Measurements from ENCODE around the gene CAMTA1.

Gene CAMTA1

GRCh38 chr1:7540816-7541215, 755.6 kb downstream of the CAMTA1 start:
- no peak for TF ChIP-seq CTCF (conservative IDR thresholded peaks at IDR 0.05; ENCODE audit: low read depth, low read length)
- DNase-seq (ENCODE audit: low read depth): no peak
- no peak overlapping the region for H3K4me3 ChIP-seq (ENCODE audit: low read length)

DNA sequence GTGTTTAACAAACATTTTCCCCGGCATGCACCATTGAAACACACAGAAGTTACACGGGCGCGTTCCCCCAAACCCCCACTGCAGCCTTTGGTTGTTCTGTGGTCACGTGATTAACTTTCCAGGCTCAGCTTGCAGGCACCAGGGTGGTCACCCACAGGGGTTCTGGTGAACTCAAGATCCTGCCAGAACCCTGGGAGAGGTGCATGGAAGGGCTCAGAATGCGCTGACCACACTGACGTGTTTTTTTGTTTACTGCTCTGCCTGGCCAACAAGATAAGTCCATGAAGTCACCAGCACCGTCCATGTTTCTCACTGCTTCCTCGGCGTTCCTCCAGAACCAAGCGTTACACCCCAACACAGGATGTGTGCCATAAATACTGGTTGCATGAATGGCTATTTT, 756.4 kb downstream of the CAMTA1 start:
- no peak overlapping the region for H3K4me3 ChIP-seq (ENCODE audit: low read length)
- TF ChIP-seq CTCF (conservative IDR thresholded peaks at IDR 0.05; ENCODE audit: low read depth, low read length): no peak
- no peak for DNase-seq (ENCODE audit: low read depth)

DNA sequence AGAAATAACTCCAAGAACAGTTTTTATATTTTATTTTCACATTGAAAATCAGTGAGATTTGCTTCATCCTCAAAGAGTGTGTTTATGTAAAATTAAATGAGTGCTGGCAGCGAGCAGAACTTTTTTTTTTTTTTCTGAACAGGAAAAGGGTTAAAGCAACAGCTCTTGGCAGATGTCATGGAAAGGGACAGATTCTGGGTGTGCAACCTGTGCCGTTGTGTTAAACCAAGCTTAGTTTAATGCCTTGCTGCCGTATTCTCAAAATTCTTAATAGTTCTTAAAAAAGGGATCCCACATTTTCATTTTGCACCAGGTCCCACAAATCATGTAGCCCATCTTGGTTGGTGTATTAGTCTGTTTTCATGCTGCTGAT, 758.5 kb downstream of the CAMTA1 start:
- H3K4me3 ChIP-seq (ENCODE audit: low read length): no peak overlapping the region
- TF ChIP-seq CTCF (conservative IDR thresholded peaks at IDR 0.05; ENCODE audit: low read depth, low read length): no peak

DNA sequence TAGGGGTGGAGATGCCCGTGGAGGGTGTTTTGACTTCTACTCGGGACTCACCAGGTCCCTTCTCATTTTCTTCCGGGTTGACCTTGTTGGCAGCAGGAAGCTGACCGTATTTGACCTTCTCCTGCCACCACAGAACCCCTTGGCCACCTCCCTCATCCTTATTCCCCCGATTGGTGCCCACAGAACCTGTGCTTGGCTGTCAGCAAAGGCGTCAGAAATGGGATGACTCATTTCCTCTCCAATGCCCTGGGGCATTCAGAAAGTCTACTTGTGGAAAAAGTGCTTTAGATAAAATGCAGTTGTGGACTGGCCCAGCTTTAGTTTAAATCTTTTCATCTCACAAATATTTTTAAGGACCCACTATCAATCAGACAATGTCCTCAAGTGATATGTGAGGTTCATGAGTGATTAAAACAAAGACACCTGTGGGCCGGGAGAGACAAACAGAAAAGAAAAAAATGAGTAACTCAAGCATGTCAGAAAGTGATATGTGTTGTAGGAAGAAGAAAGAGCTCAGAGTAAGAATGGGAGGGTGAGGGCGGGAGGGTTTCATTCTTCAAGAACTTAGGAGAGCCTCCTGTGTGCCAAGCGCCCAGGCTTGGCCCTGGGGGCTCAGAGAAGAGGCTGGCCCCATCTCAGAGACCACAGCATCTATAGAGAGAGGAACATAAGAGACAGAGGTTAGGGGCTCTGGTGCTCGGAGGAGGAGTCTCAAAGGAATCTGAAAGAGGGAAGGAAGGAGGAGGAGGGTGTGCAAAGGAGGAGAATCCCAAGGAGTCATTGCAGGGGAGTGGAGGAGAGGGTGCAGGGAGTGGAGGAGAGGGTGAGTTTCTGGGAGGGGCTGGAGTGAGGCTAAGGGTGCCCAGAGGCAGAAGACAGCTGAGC, 764.3 kb downstream of the CAMTA1 start:
- peak; percentile 87 for DNase-seq (ENCODE audit: low read depth)
- H3K4me3 ChIP-seq (ENCODE audit: low read length): no peak overlapping the region

More for the DNA sequence above, 758.5 kb downstream of the CAMTA1 start:
- no peak for DNase-seq (ENCODE audit: low read depth)

DNA sequence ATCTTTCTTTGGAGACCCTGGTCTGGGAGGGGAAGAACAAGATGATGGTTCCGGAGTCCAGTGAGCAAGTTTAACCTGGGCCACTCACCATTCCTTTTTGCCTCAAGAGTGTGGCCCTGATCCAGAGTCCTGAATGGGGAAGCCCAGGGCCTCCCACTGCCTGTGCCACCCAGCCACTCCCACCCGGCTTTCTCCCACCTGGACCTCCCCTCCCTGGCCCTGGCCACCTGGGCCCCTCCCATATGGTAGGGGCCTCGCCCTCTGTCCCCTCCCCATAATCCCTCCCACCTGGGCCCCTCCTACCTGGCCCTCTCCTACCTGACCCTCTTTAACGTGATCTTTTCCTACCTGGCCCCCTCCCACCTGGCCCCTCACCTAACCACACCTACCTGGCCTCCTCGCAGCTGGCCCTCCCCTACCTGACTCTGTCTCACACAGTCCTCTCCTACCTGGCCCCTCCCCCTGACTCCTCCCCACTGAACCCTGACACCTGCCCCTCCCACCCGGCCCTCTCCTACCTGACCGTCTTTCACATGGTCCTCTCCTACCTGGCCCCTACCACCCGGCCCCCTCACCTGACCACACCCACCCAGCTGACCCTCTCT, 765.1 kb downstream of the CAMTA1 start:
- H3K4me3 ChIP-seq (ENCODE audit: low read length): no peak overlapping the region
- TF ChIP-seq CTCF (conservative IDR thresholded peaks at IDR 0.05; ENCODE audit: low read depth, low read length): no peak
- no peak for DNase-seq (ENCODE audit: low read depth)

More for the DNA sequence above, 764.3 kb downstream of the CAMTA1 start:
- no peak for TF ChIP-seq CTCF (conservative IDR thresholded peaks at IDR 0.05; ENCODE audit: low read depth, low read length)

- H3K4me3 ChIP-seq (ENCODE audit: low read length): no peak overlapping the region
- DNase-seq (ENCODE audit: low read depth): no peak
- no peak for TF ChIP-seq CTCF (conservative IDR thresholded peaks at IDR 0.05; ENCODE audit: low read depth, low read length)
Observed at GRCh38 chr1:7550981-7551380, 765.7 kb downstream of the CAMTA1 start.

- no peak for DNase-seq (ENCODE audit: low read depth)
- no peak for TF ChIP-seq CTCF (conservative IDR thresholded peaks at IDR 0.05; ENCODE audit: low read depth, low read length)
- H3K4me3 ChIP-seq (ENCODE audit: low read length): no peak overlapping the region
Observed at GRCh38 chr1:7551442-7551841, 766.2 kb downstream of the CAMTA1 start.

All from retinal pigment epithelial cell (primary cell).